ENCODE data around the gene MAGI1.

MAGI1 gene

GRCh38 chr3:65855370-65856100 is 183.2 kb downstream of the MAGI1 start:
- Histone ChIP-seq H3K36me3 (ENCODE audit: insufficient read depth, low read length) (no peaks in the 10 kb centered on the region), H3K9ac (ENCODE audit: low read depth, low read length) (no peak overlapping the region), H3K9me3 (ENCODE audit: control insufficient read depth, insufficient read depth, low read length) (no peaks in the 10 kb centered on the region), H3K4me1 (ENCODE audit: insufficient read depth, low read length) (peaks cover 9% of the 10 kb centered on the region)

GRCh38 chr3:65854606-65855304 is 184.0 kb downstream of the MAGI1 start:
- H3K4me1 ChIP-seq (ENCODE audit: insufficient read depth, low read length) = peaks cover 9% of the 10 kb centered on the region
- no peaks in the 10 kb centered on the region for H3K36me3 ChIP-seq (ENCODE audit: insufficient read depth, low read length)
- no peaks in the 10 kb centered on the region for H3K9me3 ChIP-seq (ENCODE audit: control insufficient read depth, insufficient read depth, low read length)
- no peak overlapping the region for H3K9ac ChIP-seq (ENCODE audit: low read depth, low read length)

- Histone ChIP-seq H3K9ac (ENCODE audit: low read depth, low read length) (no peak overlapping the region), H3K36me3 (ENCODE audit: insufficient read depth, low read length) (no peaks in the 10 kb centered on the region), H3K4me1 (ENCODE audit: insufficient read depth, low read length) (peaks cover 12% of the 10 kb centered on the region), H3K9me3 (ENCODE audit: control insufficient read depth, insufficient read depth, low read length) (no peaks in the 10 kb centered on the region)
Observed at GRCh38 chr3:65851827-65852226, 186.9 kb downstream of the MAGI1 start.

GRCh38 chr3:65850261-65850660 is 188.5 kb downstream of the MAGI1 start:
- H3K4me1 ChIP-seq (ENCODE audit: insufficient read depth, low read length) = peaks cover 12% of the 10 kb centered on the region
- H3K9ac ChIP-seq (ENCODE audit: low read depth, low read length) = no peak overlapping the region
- no peaks in the 10 kb centered on the region for H3K9me3 ChIP-seq (ENCODE audit: control insufficient read depth, insufficient read depth, low read length)
- no peaks in the 10 kb centered on the region for H3K36me3 ChIP-seq (ENCODE audit: insufficient read depth, low read length)

- no peak overlapping the region for H3K9ac ChIP-seq (ENCODE audit: low read depth, low read length)
- H3K4me1 ChIP-seq (ENCODE audit: insufficient read depth, low read length) = peaks cover 3% of the 10 kb centered on the region; the same call in 1 of the 2 replicates
- H3K36me3 ChIP-seq (ENCODE audit: insufficient read depth, low read length) = no peaks in the 10 kb centered on the region; the same call in 1 of the 2 replicates
- no peaks in the 10 kb centered on the region for H3K9me3 ChIP-seq (ENCODE audit: control insufficient read depth, insufficient read depth, low read length)
Observed at GRCh38 chr3:65848024-65848423, 190.7 kb downstream of the MAGI1 start.

- Histone ChIP-seq H3K36me3 (ENCODE audit: insufficient read depth, low read length) (no peaks in the 10 kb centered on the region; the same call in 1 of the 2 replicates), H3K9ac (ENCODE audit: low read depth, low read length) (no peak overlapping the region), H3K4me1 (ENCODE audit: insufficient read depth, low read length) (peaks cover 3% of the 10 kb centered on the region; the same call in 1 of the 2 replicates), H3K9me3 (ENCODE audit: control insufficient read depth, insufficient read depth, low read length) (no peaks in the 10 kb centered on the region)
Observed at GRCh38 chr3:65846936-65847335, 191.8 kb downstream of the MAGI1 start.

- Histone ChIP-seq H3K9ac (ENCODE audit: low read depth, low read length) (no peak overlapping the region), H3K4me1 (ENCODE audit: insufficient read depth, low read length) (peaks cover 3% of the 10 kb centered on the region; the same call in 1 of the 2 replicates), H3K9me3 (ENCODE audit: control insufficient read depth, insufficient read depth, low read length) (no peaks in the 10 kb centered on the region), H3K36me3 (ENCODE audit: insufficient read depth, low read length) (no peaks in the 10 kb centered on the region; the same call in 1 of the 2 replicates)
Observed at GRCh38 chr3:65844370-65844769, 194.3 kb downstream of the MAGI1 start.

GRCh38 chr3:65843732-65844131 is 195.0 kb downstream of the MAGI1 start:
- Histone ChIP-seq H3K36me3 (ENCODE audit: insufficient read depth, low read length) (no peaks in the 10 kb centered on the region; the same call in 1 of the 2 replicates), H3K9ac (ENCODE audit: low read depth, low read length) (no peak overlapping the region), H3K9me3 (ENCODE audit: control insufficient read depth, insufficient read depth, low read length) (no peaks in the 10 kb centered on the region), H3K4me1 (ENCODE audit: insufficient read depth, low read length) (peaks cover 3% of the 10 kb centered on the region; the same call in 1 of the 2 replicates)

GRCh38 chr3:65837604-65838003 is 201.1 kb downstream of the MAGI1 start:
- no peaks in the 10 kb centered on the region for H3K9me3 ChIP-seq (ENCODE audit: control insufficient read depth, insufficient read depth, low read length)

GRCh38 chr3:65836047-65836446 is 202.7 kb downstream of the MAGI1 start:
- H3K4me1 ChIP-seq (ENCODE audit: insufficient read depth, low read length) = peaks cover 15% of the 10 kb centered on the region; the same call in 1 of the 2 replicates
- H3K9ac ChIP-seq (ENCODE audit: low read depth, low read length) = no peak overlapping the region
- no peaks in the 10 kb centered on the region for H3K36me3 ChIP-seq (ENCODE audit: insufficient read depth, low read length)
- H3K9me3 ChIP-seq (ENCODE audit: control insufficient read depth, insufficient read depth, low read length) = no peaks in the 10 kb centered on the region

More at GRCh38 chr3:65837604-65838003, 201.1 kb downstream of the MAGI1 start:
- Histone ChIP-seq H3K4me1 (ENCODE audit: insufficient read depth, low read length) (peaks cover 4% of the 10 kb centered on the region; the same call in 1 of the 2 replicates), H3K36me3 (ENCODE audit: insufficient read depth, low read length) (no peaks in the 10 kb centered on the region), H3K9ac (ENCODE audit: low read depth, low read length) (no peak overlapping the region)

- H3K4me1 ChIP-seq (ENCODE audit: insufficient read depth, low read length) = peaks cover 23% of the 10 kb centered on the region
- H3K9me3 ChIP-seq (ENCODE audit: control insufficient read depth, insufficient read depth, low read length) = no peaks in the 10 kb centered on the region
- H3K36me3 ChIP-seq (ENCODE audit: insufficient read depth, low read length) = no peaks in the 10 kb centered on the region
- H3K9ac ChIP-seq (ENCODE audit: low read depth, low read length) = no peak overlapping the region
Observed at GRCh38 chr3:65833761-65834505, 204.8 kb downstream of the MAGI1 start.

- H3K36me3 ChIP-seq (ENCODE audit: insufficient read depth, low read length) = no peaks in the 10 kb centered on the region
- no peak overlapping the region for H3K9ac ChIP-seq (ENCODE audit: low read depth, low read length)
- no peaks in the 10 kb centered on the region for H3K9me3 ChIP-seq (ENCODE audit: control insufficient read depth, insufficient read depth, low read length)
- H3K4me1 ChIP-seq (ENCODE audit: insufficient read depth, low read length) = peaks cover 25% of the 10 kb centered on the region
Observed at GRCh38 chr3:65831733-65832425, 206.8 kb downstream of the MAGI1 start.

GRCh38 chr3:65830948-65831732 is 207.6 kb downstream of the MAGI1 start:
- H3K4me1 ChIP-seq (ENCODE audit: insufficient read depth, low read length) = peaks cover 25% of the 10 kb centered on the region
- no peaks in the 10 kb centered on the region for H3K9me3 ChIP-seq (ENCODE audit: control insufficient read depth, insufficient read depth, low read length)
- no peaks in the 10 kb centered on the region for H3K36me3 ChIP-seq (ENCODE audit: insufficient read depth, low read length)
- H3K9ac ChIP-seq (ENCODE audit: low read depth, low read length) = no peak overlapping the region
